Measurements from ENCODE around the gene DGKI.

DNA sequence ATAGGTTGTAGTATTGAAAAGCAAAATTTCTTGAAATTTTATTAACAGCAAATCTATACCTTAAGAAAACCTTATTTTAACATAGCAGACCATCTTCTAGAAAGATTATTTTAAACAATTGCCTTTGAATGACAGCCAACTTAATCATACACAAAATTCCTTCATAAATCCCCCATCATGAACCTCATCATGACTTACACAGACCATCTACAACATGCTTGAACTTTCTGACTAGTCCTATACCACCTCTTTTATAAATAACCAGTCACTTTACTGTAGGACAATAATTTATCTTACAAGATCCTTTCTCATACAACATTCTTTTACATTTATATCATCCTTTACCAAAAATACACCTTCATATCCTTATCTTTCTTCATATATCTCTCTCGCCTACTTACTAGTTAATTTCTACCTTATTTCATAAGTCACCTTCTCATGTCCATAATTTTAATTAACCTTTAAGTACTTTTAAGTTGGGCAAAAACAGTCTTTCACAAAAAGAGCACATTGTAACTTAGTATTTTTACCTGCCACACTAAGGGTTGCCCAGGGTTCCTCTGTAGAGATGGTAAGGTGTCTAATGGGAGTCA is 486.6 kb downstream of the DGKI start:
- TF ChIP-seq POLR2A (IDR thresholded peaks at IDR 0.05), result no peak
- no peak for TF ChIP-seq POLR2AphosphoS5 (IDR thresholded peaks at IDR 0.05)

All from suprapubic skin (tissue), 4 donors.